Hematopoietic multipotent progenitor cell treated with erythropoietin and hydrocortisone succinate and interleukin-3 and kit ligand, for 15 days (in vitro differentiated cells): Measurements from ENCODE around the gene MTMR12.

Experiments used
- DNase-seq: peaks from one replicate; pipeline ENCODE4 v3.0.0-alpha.2; 2015; ENCODE audit warnings: low spot score

The MTMR12 gene

GRCh38 chr5:32190095-32190494 lies 122.6 kb downstream of the MTMR12 start:
- DNase-seq: no peak

DNA sequence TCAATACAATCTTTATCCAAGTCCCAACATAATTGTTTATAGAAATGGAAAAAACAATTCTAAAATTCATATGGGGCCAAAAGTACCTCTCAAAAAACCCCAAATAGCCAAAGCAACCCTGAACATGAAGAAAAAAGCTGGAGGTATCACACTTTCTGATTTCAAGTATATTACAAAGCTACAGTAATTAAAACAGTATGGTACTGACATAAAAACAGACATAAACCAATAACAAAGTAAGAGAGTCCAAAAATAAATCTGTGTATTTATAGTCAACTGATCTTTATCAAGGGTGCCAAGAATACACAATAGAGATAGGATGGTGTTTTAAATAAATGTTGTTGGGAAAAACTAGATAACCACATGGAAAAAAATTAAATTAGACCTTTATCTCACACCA lies 125.1 kb downstream of the MTMR12 start:
- no peak for DNase-seq

- no peak for DNase-seq
Observed at GRCh38 chr5:32182463-32183063, 130.2 kb downstream of the MTMR12 start.
